ENCODE results near the gene SPOP.
A peak's percentile ranks its signal among the peaks of the same experiment; 100 is the strongest.

The SPOP gene

GRCh38 chr17:49621420-49621819 is 56.5 kb downstream of the SPOP start:
- H3K4me3 ChIP-seq (ENCODE audit: low read depth, low read length) = no peak overlapping the region
- DNase-seq (ENCODE audit: low read depth) = no peak
- no peak for TF ChIP-seq CTCF (IDR thresholded peaks at IDR 0.05; ENCODE audit: control insufficient read depth, extremely low read depth, insufficient read depth)

- H3K4me3 ChIP-seq (ENCODE audit: low read depth, low read length) = no peak overlapping the region
- no peak for TF ChIP-seq CTCF (IDR thresholded peaks at IDR 0.05; ENCODE audit: control insufficient read depth, extremely low read depth, insufficient read depth)
- no peak for DNase-seq (ENCODE audit: low read depth)
These were observed 59.8 kb downstream of the SPOP start for GRCh38 chr17:49618028-49618611.

DNA sequence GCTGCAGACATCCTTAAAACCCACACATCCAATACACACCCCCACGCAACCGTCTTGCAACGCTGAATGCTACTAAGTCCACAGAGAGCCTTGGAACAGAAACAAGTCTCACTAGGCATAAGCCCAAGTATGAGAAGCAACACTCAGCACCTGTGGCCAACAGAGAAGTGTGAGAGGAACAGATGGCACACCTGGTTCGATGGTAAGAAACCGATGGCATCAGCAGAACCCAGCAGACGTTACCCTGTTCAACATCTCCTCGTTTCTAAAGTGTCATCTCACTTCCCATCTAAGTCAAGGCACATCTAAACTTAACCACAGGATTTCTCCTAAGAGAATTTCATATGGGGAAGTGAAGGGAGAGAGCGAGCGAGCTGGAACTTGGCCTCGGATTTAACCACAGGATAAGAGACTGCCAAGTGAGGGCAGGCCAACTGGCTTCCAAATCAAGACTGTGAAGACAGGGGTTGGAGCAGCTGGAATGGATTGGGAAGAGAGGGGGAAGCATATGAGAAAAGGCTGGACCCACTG is 61.2 kb downstream of the SPOP start:
- peak; percentile 41 for DNase-seq (ENCODE audit: low read depth)
- no peak for TF ChIP-seq CTCF (IDR thresholded peaks at IDR 0.05; ENCODE audit: control insufficient read depth, extremely low read depth, insufficient read depth)

DNA sequence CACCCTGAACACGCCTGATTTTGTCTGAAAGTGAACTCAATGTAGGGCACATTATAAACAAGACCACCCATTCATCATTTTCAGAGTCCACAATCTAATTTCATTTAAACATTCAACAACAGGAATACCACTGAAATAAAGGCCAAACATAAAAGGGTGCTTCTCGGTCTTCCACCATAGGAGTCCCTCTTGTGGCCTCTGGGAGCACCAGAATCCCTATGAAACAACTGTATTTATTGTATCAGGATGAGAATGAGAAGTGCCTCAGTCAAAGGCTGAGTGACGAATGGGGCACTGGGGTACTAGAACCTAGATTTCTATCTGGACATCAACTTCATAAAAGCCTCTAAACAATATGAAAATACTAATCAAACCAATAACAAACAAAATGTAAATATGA is 61.8 kb downstream of the SPOP start:
- peak; percentile 25; the same call in 1 of the 2 replicates for TF ChIP-seq CTCF (IDR thresholded peaks at IDR 0.05; ENCODE audit: control insufficient read depth, extremely low read depth, insufficient read depth)
- H3K4me3 ChIP-seq (ENCODE audit: low read depth, low read length) = no peak overlapping the region
- DNase-seq (ENCODE audit: low read depth) = no peak

More for the DNA sequence above, 61.2 kb downstream of the SPOP start:
- no peak overlapping the region for H3K4me3 ChIP-seq (ENCODE audit: low read depth, low read length)

GRCh38 chr17:49613182-49613800 is 64.6 kb downstream of the SPOP start:
- no peak for DNase-seq (ENCODE audit: low read depth)
- no peak for TF ChIP-seq CTCF (IDR thresholded peaks at IDR 0.05; ENCODE audit: control insufficient read depth, extremely low read depth, insufficient read depth)
- H3K4me3 ChIP-seq (ENCODE audit: low read depth, low read length) = no peak overlapping the region

DNA sequence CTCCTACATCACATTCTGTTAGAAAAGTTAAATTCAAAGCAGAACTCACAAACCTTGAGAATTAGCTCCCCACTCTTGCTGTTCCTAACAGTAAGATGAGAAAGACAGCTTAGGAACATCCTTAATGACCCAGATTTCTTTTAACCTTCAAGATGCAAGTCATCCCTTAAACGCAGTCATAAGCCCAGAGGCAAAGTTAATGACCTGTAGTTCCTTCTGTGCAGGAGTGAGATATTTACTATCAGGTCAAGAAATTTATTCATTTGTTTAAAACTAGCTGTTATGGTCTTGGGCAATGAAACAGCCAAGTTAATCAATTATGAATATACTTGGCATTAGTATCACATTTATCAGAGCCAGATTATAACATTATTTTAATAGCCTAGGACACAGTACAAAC is 65.2 kb downstream of the SPOP start:
- TF ChIP-seq CTCF (IDR thresholded peaks at IDR 0.05; ENCODE audit: control insufficient read depth, extremely low read depth, insufficient read depth) = no peak
- no peak overlapping the region for H3K4me3 ChIP-seq (ENCODE audit: low read depth, low read length)
- DNase-seq (ENCODE audit: low read depth) = no peak

Data from LNCaP clone FGC (cell line).